Natural killer cell treated with Interleukin-12 subunit alpha and Interleukin-12 subunit beta and Interleukin-15 and Interleukin-18, amount 100 ng/mL, for 72 hours (primary cell): ENCODE data around the gene SLC25A27. TPM values are rescaled to one million over a fixed set of nuclear protein-coding genes. Genes with fewer than 3 reads are reported as not detected.
"Not testable (repeated sequence)": the region's sequence is repeated elsewhere in the genome, so short reads cannot be mapped to it uniquely, and the experiment has no call there.

ENCODE experiments used
- ATAC-seq, 2 donors: fragments of 150-1000 bp; cut with Tn5 transposase in 1 of 2; sonication (Bioruptor Pico), chemical (Tn5 transposase) in 1 of 2; 2 replicates each; pipeline ENCODE4 v1.10.0; 2021
- DNase-seq: peaks from one replicate; pipeline ENCODE4 v3.0.0; 2022; ENCODE audit warnings: low spot score
- H3K27ac Mint-ChIP-seq, 2 donors: 1 replicate in 1 of 2; 2 replicates in 1 of 2; pipeline ENCODE4 v1.8.0; 2022; ENCODE audit warnings: mixed read lengths in 2 of 2, mild to moderate bottlenecking in 1 of 2, moderate library complexity in 1 of 2
- H3K27me3 Mint-ChIP-seq, 2 donors: 1 replicate in 1 of 2; 2 replicates in 1 of 2; pipeline ENCODE4 v1.8.0; 2022; ENCODE audit warnings: mixed read lengths in 2 of 2
- H3K36me3 Mint-ChIP-seq: one replicate; pipeline ENCODE4 v1.8.0; 2022; ENCODE audit warnings: mixed read lengths
- H3K4me1 Mint-ChIP-seq, 2 donors: 1 replicate in 1 of 2; 2 replicates in 1 of 2; pipeline ENCODE4 v1.8.0; 2022; ENCODE audit warnings: low read depth in 2 of 2, mixed read lengths in 2 of 2, mild to moderate bottlenecking in 1 of 2
- H3K4me3 Mint-ChIP-seq: one replicate; pipeline ENCODE4 v1.8.0; 2022; ENCODE audit warnings: mixed read lengths
- H3K9me3 Mint-ChIP-seq: 2 replicates; pipeline ENCODE4 v1.8.0; 2022; ENCODE audit warnings: mixed read lengths
- total RNA-seq, 2 donors: library from RNA; stranded (reverse); gene quantifications; one replicate each; pipeline ENCODE4 v1.2.3, GENCODE V29; 2022

SLC25A27 gene
- total RNA-seq, 2 donors from 2014 or later, result 1.0 TPM; not detected in 1

- no peaks in the 10 kb centered on the region for H3K36me3 Mint-ChIP-seq
- H3K27ac Mint-ChIP-seq, result no peak overlapping the region
- peaks cover 4 to 25% of the 10 kb centered on the region in 2 donors for H3K27me3 Mint-ChIP-seq
- ATAC-seq, result no peak
- H3K4me3 Mint-ChIP-seq, result no peak overlapping the region
- H3K4me1 Mint-ChIP-seq, result no peaks in the 10 kb centered on the region
- no peak for DNase-seq
- H3K9me3 Mint-ChIP-seq, result no peaks in the 10 kb centered on the region
Observed at GRCh38 chr6:46637145-46637544, 15.6 kb upstream of the SLC25A27 start.

GRCh38 chr6:46637933-46638332 is 14.8 kb upstream of the SLC25A27 start:
- Mint-ChIP-seq H3K4me1 (no peaks in the 10 kb centered on the region), H3K9me3 (no peaks in the 10 kb centered on the region), H3K27me3 (peaks cover 7 to 30% of the 10 kb centered on the region in 2 donors), H3K27ac (no peak overlapping the region), H3K4me3 (no peak overlapping the region), H3K36me3 (no peaks in the 10 kb centered on the region)
- DNase-seq (no peak), ATAC-seq (no peak)

- Mint-ChIP-seq H3K4me3 (no peak overlapping the region), H3K9me3 (no peaks in the 10 kb centered on the region), H3K27me3 (peaks cover 9 to 33% of the 10 kb centered on the region in 2 donors), H3K27ac (no peak overlapping the region), H3K36me3 (no peaks in the 10 kb centered on the region), H3K4me1 (no peaks in the 10 kb centered on the region)
- no peak for ATAC-seq
- DNase-seq, result no peak
Observed at GRCh38 chr6:46638650-46639049, 14.1 kb upstream of the SLC25A27 start.

- no peaks in the 10 kb centered on the region for H3K9me3 Mint-ChIP-seq
- DNase-seq (no peak), ATAC-seq (peak in 1 of 2 donors; percentile 52)
- no peaks in the 10 kb centered on the region for H3K4me1 Mint-ChIP-seq
- H3K36me3 Mint-ChIP-seq, result no peaks in the 10 kb centered on the region
- peaks cover 10 to 50% of the 10 kb centered on the region in 2 donors for H3K27me3 Mint-ChIP-seq
- H3K4me3 Mint-ChIP-seq, result no peak overlapping the region
- no peak overlapping the region for H3K27ac Mint-ChIP-seq
Observed at GRCh38 chr6:46642928-46643751, 9.6 kb upstream of the SLC25A27 start.

DNA sequence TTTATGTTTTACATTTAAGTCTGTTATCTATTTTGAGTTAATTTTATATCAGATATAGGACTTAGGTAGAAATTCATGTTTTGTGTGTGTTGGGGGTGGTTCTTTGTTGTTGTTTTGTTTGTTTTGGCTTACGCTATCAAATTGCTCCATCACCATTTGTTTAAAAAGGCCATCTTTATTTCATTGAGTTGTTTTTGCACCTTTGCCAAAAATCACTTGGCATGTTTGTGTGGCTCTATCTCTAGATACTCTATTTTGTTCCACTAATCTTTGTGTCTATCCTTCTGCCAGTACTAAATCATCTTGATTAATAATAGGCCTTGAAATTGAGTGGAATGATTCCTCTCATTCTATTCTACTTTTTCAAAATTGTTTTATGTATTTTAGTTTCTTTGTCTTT is 7.5 kb upstream of the SLC25A27 start:
- no peaks in the 10 kb centered on the region for H3K4me1 Mint-ChIP-seq
- no peak overlapping the region for H3K4me3 Mint-ChIP-seq
- no peaks in the 10 kb centered on the region for H3K9me3 Mint-ChIP-seq
- ATAC-seq (no peak), DNase-seq (no peak)
- H3K27ac Mint-ChIP-seq, result no peak overlapping the region
- H3K36me3 Mint-ChIP-seq, result no peaks in the 10 kb centered on the region
- H3K27me3 Mint-ChIP-seq, result peaks cover 7 to 51% of the 10 kb centered on the region in 2 donors

DNA sequence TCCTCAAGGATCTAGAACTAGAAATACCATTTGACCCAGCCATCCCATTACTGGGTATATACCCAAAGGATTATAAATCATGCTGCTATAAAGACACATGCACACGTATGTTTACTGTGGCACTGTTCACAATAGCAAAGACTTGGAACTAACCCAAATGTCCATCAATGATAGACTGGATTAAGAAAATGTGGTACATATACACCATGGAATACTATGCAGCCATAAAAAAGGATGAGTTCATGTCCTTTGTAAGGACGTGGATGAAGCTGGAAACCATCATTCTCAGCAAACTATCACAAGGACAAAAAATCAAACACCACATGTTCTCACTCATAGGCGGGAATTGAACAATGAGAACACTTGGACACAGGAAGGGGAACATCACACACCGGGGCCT is 4.7 kb upstream of the SLC25A27 start:
- peaks cover 18 to 58% of the 10 kb centered on the region in 2 donors for H3K27me3 Mint-ChIP-seq
- not testable (repeated sequence) for H3K9me3 Mint-ChIP-seq, DNase-seq, H3K4me1 Mint-ChIP-seq, H3K27ac Mint-ChIP-seq, H3K36me3 Mint-ChIP-seq, H3K4me3 Mint-ChIP-seq, ATAC-seq

DNA sequence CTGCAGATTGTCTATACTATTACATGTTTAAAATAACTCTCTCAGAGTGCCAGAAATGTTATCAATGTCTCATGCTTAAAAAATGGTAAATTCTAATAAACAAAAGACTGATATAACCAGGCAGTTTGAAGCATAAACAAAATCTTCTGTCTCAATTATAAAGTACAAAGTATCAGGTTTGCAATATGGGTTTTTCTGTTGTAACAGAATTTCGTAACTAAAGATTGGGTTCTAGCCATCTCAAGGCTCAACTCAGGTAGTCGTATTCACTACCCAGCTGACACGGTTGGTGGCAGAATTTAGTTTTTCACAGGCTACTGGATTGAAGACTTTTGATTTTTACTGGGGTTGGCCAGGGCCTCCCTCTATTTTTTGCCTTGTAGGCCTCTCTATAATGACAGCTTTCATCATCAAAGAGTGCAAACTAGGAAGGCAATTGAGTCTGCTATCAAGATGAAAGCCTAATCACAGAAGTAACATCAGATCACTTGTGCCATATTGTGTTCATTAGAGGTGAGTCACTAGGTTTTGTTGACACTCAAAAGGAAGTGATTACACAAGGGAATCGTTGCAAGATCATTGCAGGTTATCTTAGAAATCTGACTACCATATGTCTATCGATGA is 3.8 kb upstream of the SLC25A27 start:
- no peak for ATAC-seq
- H3K36me3 Mint-ChIP-seq, result no peaks in the 10 kb centered on the region
- no peak overlapping the region for H3K27ac Mint-ChIP-seq
- DNase-seq, result no peak
- H3K27me3 Mint-ChIP-seq, result peaks cover 24 to 62% of the 10 kb centered on the region in 2 donors
- H3K4me1 Mint-ChIP-seq, result peaks cover 12 to 14% of the 10 kb centered on the region in 2 donors
- no peak overlapping the region for H3K4me3 Mint-ChIP-seq
- H3K9me3 Mint-ChIP-seq, result no peaks in the 10 kb centered on the region

DNA sequence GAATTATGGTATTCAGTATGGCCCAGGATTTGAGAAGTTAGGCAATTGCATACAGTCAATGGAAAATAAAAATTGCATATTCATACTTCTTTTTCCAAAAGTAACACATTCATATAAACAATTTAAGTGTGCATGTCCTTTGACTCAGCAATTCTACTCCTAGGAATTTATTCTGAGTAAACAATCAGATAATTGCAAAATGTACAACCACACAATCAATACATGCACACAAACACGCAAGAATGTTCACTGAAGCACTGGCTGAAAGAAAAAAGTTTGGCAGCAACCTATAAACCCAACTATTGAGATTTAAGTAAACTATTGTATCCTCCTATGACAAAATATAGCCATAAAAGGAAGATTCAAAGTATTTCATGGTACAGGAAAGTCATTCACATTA is 1.8 kb upstream of the SLC25A27 start:
- no peak for ATAC-seq

GRCh38 chr6:46651816-46652215 is 959 bp upstream of the SLC25A27 start:
- Mint-ChIP-seq H3K36me3 (no peaks in the 10 kb centered on the region), H3K4me3 (peak overlapping the region; percentile 86), H3K27me3 (peaks cover 27 to 50% of the 10 kb centered on the region in 2 donors), H3K9me3 (no peaks in the 10 kb centered on the region), H3K4me1 (peaks cover 12 to 14% of the 10 kb centered on the region in 2 donors), H3K27ac (no peak overlapping the region)
- DNase-seq (no peak), ATAC-seq (no peak)

More for the DNA sequence above, 1.8 kb upstream of the SLC25A27 start:
- peaks cover 12 to 14% of the 10 kb centered on the region in 2 donors for H3K4me1 Mint-ChIP-seq
- no peak overlapping the region for H3K27ac Mint-ChIP-seq
- H3K9me3 Mint-ChIP-seq, result no peaks in the 10 kb centered on the region
- H3K4me3 Mint-ChIP-seq, result no peak overlapping the region
- no peaks in the 10 kb centered on the region for H3K36me3 Mint-ChIP-seq
- H3K27me3 Mint-ChIP-seq, result peaks cover 27 to 58% of the 10 kb centered on the region in 2 donors
- DNase-seq, result no peak

GRCh38 chr6:46652232-46652602 is 558 bp upstream of the SLC25A27 start:
- peak overlapping the region; percentile 86 for H3K4me3 Mint-ChIP-seq
- H3K9me3 Mint-ChIP-seq, result no peaks in the 10 kb centered on the region
- DNase-seq (no peak), ATAC-seq (no peak)
- H3K4me1 Mint-ChIP-seq, result peaks cover 12 to 14% of the 10 kb centered on the region in 2 donors
- peaks cover 27 to 46% of the 10 kb centered on the region in 2 donors for H3K27me3 Mint-ChIP-seq
- no peak overlapping the region for H3K27ac Mint-ChIP-seq
- H3K36me3 Mint-ChIP-seq, result no peaks in the 10 kb centered on the region

GRCh38 chr6:46653439-46654195 is 842 bp downstream of the SLC25A27 start:
- Mint-ChIP-seq H3K9me3 (no peaks in the 10 kb centered on the region), H3K27me3 (peaks cover 25 to 45% of the 10 kb centered on the region in 2 donors), H3K36me3 (no peaks in the 10 kb centered on the region), H3K27ac (no peak overlapping the region), H3K4me1 (peaks cover 12 to 14% of the 10 kb centered on the region in 2 donors), H3K4me3 (peak overlapping the region; percentile 86)
- no peak for DNase-seq
- ATAC-seq, result no peak

DNA sequence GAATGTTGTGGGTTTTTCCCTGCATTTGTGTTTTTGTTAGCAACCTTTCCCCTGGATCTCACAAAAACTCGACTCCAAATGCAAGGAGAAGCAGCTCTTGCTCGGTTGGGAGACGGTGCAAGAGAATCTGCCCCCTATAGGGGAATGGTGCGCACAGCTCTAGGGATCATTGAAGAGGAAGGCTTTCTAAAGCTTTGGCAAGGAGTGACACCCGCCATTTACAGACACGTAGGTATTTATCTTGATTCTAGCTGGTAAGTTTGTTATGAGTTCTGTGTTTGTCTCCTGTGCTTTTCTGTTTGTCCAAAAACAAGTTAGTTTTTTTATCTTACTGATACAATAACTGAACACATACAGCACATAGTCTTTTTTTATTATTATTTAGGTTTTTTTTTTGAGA is 3.0 kb downstream of the SLC25A27 start:
- Mint-ChIP-seq H3K36me3 (no peaks in the 10 kb centered on the region), H3K4me3 (no peak overlapping the region), H3K4me1 (peaks cover 12 to 14% of the 10 kb centered on the region in 2 donors), H3K9me3 (no peaks in the 10 kb centered on the region), H3K27ac (no peak overlapping the region), H3K27me3 (peaks cover 29 to 40% of the 10 kb centered on the region in 2 donors)
- ATAC-seq (no peak), DNase-seq (no peak)

- ATAC-seq (no peak), DNase-seq (no peak)
- Mint-ChIP-seq H3K4me3 (no peak overlapping the region), H3K36me3 (no peaks in the 10 kb centered on the region), H3K9me3 (no peaks in the 10 kb centered on the region), H3K27me3 (peaks cover 21 to 30% of the 10 kb centered on the region in 2 donors), H3K27ac (no peak overlapping the region), H3K4me1 (peaks cover 7 to 9% of the 10 kb centered on the region in 2 donors)
Observed at GRCh38 chr6:46657642-46658041, 4.9 kb downstream of the SLC25A27 start.

- no peaks in the 10 kb centered on the region for H3K9me3 Mint-ChIP-seq
- H3K4me3 Mint-ChIP-seq, result no peak overlapping the region
- H3K4me1 Mint-ChIP-seq, result no peaks in the 10 kb centered on the region
- H3K27me3 Mint-ChIP-seq, result peaks cover 5 to 12% of the 10 kb centered on the region in 2 donors
- ATAC-seq (no peak), DNase-seq (no peak)
- no peaks in the 10 kb centered on the region for H3K36me3 Mint-ChIP-seq
- H3K27ac Mint-ChIP-seq, result no peak overlapping the region
Observed at GRCh38 chr6:46661483-46661882, 8.7 kb downstream of the SLC25A27 start.
